Measurements from ENCODE around the gene COG8.
"Not testable (repeated sequence)": the region's sequence is repeated elsewhere in the genome, so short reads cannot be mapped to it uniquely, and the experiment has no call there.

Gene COG8

DNA sequence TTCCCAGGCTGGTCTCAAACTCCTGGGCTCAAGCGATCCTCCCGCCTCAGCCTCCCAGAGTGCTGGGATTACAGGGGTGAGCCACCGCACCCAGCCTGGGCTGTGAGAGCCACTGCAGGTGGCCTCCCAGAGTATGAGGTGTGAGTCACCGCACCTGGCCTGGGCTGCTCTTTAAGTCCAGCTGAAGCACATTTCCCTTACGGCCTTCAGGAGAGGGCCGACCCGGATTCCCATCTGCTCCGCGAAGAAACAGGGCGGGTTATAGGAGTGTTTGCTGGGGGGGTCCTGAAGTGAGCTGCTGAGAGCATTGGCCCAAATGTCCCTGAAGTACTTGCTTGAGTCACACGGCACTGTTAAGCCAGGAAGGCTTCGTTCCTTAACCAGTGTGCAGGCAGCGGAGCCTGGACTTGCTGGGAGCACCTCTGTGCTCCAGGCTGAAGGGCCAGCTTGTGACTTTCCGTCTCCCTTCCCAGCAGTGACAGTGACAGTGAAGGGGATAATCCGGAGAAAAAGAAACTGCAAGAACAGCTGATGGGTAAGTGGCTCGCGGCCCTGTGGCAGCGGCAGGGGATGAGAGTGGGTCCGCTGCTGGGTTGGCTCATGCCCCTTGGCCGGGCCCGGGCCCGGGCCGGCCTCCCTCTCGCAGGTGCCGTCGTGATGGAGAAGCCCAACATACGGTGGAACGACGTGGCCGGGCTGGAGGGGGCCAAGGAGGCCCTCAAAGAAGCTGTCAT lies 21.0 kb downstream of the COG8 start:
- DNase-seq: no peak

DNA sequence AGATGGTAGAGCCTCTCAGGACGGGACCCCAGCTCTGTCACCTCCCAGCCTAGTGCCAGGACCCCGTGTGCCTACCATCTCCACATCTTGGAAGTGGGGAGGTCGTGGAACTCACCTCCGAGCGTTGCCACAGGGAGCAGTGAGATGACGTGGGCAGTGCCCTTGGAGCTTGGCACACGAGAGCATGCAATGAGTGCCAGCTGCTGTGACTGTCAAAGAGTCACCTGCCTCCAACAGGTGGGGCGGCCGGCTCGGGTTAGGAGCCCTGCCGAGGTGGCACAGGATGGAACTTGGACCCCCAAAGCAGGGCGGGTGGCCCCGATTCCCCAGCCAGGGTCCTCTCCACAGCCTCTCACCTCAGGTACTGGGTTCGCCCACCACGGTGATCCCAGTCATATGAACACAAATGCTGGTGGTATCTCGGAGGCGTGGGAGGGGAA lies 22.7 kb downstream of the COG8 start:
- DNase-seq: no peak

GRCh38 chr16:69315486-69316311 lies 23.7 kb downstream of the COG8 start:
- DNase-seq: no peak

- DNase-seq: no peak
Observed at GRCh38 chr16:69314534-69314933, 24.8 kb downstream of the COG8 start.

DNA sequence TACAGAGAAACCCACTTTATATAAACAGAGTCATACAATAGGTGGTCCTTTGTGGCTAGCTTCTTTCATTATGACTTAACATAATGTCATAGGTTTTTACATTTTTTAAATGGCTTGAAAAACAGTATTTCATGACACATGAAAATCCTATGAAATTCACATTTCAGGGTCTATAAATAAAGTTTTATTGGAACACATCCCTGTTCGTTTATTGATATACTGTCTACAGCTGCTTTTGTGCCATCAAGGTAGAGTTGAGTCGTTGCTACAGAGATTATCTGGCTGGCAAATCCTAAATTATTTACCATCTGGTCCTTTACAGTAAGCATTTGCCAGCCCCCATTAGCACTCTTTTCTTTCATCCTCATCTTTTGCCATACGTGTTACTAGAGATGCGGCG lies 25.9 kb downstream of the COG8 start:
- no peak for DNase-seq

DNA sequence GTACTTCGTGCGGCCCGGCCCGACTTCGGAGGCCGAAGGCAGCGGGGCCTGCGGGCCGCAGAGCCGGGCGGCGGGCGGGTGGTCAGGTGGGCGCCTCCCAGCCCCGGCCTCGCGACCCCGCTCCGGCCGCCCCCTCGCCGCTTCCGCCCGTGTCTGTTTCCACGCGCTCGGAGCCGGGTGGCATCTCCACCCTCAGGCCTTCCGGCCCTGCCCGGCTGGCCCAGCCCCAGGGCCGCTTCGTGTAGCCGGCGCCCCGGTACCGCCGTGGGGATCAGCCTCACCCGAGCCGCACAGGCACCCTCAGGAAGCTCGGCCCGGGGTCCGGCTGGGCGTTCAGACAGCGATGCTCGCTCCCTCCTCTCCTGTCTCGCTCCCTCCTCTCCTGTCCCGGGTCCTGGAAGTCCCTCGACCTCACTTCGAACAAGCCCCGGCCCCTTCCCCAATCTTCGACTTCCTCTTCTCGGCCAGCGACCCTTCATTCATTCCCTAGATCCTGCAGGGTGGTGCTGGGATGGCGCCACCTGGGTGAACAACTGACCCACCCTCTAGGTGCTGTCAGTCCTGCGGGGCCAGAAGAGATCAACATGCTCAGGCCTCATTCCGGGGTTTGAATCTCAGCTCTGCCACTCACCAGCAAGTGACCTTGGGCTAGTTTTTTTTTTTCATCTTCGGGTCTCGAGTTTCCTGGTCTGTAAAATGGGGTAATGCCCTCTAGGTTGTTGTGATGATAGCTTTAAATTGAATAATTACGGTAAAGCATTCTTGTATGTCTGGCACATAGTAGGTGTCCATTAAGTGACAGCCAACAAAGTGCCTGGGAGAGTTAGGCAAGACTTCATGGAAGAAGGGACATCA lies 27.6 kb downstream of the COG8 start:
- peak; percentile 79 for DNase-seq

DNA sequence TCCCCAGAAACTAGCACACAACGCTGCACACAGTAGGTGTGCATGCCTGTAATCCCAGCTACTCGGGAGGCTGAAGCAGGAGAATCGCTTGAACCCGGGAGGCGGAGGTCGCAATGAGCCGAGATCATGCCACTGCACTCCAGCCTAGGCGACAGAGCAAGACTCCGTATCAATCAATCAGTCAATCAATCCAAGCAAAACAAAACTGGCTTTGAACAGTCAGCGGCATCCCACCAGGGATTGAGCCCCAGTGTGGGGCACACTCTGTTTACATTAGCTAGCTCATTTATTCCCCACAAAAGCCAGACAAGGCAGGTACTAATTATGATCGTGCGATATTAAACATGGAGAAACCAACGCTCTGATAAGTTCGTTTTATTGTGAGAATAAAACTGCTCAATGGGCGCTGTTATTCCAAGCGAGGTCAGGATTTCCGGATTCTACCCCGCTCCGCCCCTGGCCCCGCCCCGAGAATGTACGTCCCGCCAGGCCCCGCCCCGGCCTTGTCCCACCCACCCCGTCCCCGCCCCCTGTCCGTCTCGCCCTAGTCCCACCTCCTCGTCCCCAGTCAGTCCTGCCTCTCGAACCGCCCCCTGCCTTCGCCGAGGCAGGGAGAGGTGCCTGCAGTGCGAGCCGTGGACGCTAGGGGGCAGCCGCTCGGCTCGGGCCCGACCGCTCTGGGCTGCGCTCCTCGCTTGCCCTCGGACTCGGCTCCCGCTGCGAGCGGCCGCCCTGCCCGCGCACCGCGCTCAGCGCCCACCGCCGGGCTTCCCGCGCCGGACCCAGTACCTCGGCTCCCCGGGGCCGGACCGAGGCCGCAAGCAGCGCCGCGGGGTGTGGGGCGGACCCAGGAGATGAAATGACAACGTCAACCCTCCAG lies 28.5 kb downstream of the COG8 start, which contains the start of gene VPS4A:
Gene VPS4A, plus strand, starts transcription at position 698 of the 880 bp plus-strand sequence. Its CDS starts 162 bp downstream, at position 860.
- peak; percentile 100 for DNase-seq

DNA sequence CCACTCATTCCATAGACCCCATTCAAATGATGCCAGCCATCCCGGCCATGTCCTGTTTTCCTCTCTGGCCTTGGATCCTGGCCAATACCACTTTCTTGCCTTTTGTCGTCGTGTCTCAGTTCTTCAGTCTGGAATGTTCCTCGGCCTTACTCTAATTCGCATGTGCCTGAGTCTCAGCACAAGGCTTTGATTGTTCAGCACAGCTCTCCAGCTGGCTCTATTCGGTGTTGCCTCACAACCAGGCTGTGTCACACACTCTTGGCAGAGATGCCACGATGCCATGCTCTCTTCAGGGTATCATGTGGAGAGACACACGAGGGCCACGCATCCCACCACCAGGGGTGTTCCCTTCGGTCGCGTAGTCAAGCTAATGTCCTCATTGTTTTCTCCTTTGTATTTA lies 30.0 kb downstream of the COG8 start:
- no peak for DNase-seq

GRCh38 chr16:69307856-69308255 lies 31.5 kb downstream of the COG8 start:
- DNase-seq: no peak

GRCh38 chr16:69307091-69307490 lies 32.3 kb downstream of the COG8 start:
- DNase-seq: no peak

- DNase-seq: no peak
Observed at GRCh38 chr16:69306031-69306430, 33.3 kb downstream of the COG8 start.

GRCh38 chr16:69302301-69302700 lies 37.1 kb downstream of the COG8 start:
- DNase-seq: no peak

DNA sequence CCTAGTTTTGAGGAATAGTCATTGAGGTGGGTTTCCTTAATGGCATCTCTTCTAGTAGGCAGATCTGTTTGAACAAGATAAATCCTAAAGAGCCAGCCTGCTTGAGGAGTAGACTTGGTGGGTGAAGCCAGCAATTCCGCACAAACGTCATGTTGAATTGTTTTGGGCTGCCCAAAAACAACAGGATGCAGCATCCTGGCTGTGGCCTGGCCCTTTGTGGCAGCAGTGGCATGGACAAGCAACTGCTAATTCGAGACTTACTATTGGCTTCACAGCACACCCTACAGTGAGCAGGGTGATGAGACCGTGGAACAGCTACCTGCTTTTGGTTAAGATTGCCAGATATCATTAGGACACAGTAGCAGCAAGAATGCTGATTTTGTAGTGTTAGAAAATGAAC lies 37.5 kb downstream of the COG8 start:
- DNase-seq: no peak

- DNase-seq: no peak
Observed at GRCh38 chr16:69301187-69301586, 38.2 kb downstream of the COG8 start.

GRCh38 chr16:69298261-69298660 lies 41.1 kb downstream of the COG8 start:
- no peak for DNase-seq

GRCh38 chr16:69296771-69297170 lies 42.6 kb downstream of the COG8 start:
- not testable (repeated sequence) for DNase-seq

- no peak for DNase-seq
Observed at GRCh38 chr16:69294051-69294450, 45.3 kb downstream of the COG8 start.

DNA sequence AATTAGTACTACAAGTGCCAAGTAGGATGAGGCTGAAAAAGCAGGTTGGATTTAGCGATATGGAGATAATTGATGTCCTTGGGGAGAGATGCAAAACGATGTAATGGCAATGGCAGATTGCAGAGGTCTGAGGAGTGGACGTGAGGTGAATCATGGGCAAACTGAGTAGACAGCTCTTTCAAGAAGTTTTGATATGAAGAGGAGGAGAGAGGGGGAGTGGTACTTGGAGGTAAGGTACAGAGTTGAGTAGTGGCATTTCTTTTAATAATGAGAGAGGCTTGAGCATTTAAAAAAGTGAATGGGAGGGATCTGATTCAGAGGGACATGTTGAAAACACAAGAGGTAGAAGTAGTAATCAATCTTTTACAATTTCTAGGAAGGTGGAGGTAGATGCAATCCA lies 46.0 kb downstream of the COG8 start:
- no peak for DNase-seq

GRCh38 chr16:69291657-69292056 lies 47.7 kb downstream of the COG8 start:
- DNase-seq: not testable (repeated sequence)

DNA sequence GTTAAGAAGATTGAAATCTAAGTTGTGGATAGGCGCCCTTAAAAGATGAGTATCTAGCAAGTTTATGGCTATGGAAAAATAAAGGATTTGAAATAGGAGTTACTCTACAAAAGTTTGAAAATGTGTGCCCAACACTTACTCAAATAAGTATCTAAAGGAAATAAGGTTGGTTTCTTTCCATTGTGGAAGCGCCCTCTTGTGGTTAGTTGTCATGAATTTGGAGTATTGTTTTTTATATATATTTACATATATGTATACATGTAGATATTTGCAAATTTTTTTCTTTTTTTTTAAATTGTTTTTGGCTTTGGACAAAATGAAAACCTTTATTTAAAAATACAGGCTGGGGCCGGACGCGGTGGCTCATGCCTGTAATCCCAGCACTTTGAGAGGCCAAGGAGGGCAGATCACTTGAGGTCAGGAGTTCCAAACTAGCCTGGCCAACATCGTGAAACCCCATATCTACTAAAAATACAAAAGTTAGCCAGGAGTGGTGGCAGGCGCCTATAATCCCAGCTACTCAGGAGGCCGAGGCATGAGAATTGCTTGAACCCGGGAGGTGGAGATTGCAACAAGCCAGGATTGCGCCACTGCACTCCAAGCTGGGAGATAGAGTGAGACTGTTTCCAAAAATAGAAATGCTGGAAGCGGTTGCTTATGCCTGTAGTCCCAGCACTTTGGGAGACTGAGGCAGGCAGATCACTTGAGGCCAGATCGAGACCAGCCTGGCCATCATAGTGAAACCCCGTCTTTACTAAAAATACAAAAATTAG lies 52.2 kb downstream of the COG8 start:
- no peak for DNase-seq

DNA sequence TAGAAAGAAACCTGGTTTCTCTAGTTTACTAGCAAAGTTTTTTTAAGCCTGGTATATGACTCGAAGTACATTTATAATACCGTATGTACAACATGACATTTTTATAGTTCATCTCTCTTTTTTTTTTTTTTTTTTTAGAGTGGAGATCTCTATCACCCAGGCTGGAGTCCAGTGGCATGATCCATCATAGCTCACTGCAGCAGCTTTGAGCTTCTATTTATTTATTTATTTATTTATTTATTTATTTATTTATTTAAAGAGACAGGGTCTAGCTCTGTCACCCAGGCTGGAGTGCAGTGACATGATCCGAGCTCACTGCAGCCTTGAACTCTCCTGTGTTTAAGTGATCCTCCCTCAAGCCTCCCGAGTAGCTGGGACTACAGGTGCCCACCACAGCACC lies 54.1 kb downstream of the COG8 start:
- DNase-seq: no peak
